Measurements from ENCODE around the gene SLC16A5.
"Not testable (repeated sequence)": the region's sequence is repeated elsewhere in the genome, so short reads cannot be mapped to it uniquely, and the experiment has no call there.

The SLC16A5 gene

DNA sequence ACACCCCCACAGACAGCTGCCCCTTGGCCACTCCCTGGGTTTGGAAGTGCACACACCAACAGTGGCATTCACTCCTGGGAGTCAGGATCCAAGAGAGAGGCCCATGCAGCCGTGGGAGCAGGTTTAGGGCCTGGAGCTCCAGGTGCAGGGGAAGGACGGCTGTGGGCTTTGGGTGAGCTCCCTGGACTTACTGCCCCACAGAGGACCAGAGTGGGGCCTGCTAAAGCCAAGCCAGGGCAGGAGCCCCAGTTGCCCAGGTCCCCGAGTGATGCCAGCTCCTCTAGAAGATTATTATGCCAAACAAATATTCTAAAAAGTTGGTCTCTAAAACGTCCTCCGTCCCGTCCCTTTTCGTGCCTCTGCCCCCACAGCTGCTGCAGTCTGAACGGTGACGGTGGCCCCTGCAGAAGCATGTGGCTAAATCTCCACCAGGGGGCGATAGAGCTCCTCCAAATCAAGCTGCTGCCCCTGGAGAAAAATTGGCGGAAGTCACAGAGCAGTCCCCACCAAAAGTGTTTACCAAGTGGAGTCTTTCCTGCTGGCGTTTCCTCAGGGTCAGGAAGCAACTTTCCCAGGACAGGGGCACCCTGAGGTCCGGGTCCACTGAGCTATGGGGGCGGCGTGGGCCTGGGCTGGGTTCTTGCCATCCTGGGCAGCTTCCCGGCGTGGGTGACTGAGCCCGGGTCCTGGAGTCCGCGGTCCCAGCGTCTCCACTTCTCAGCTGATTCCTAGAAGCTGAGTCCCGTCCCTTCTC lies 26.2 kb downstream of the SLC16A5 start:
- DNase-seq, result peak; percentile 85

DNA sequence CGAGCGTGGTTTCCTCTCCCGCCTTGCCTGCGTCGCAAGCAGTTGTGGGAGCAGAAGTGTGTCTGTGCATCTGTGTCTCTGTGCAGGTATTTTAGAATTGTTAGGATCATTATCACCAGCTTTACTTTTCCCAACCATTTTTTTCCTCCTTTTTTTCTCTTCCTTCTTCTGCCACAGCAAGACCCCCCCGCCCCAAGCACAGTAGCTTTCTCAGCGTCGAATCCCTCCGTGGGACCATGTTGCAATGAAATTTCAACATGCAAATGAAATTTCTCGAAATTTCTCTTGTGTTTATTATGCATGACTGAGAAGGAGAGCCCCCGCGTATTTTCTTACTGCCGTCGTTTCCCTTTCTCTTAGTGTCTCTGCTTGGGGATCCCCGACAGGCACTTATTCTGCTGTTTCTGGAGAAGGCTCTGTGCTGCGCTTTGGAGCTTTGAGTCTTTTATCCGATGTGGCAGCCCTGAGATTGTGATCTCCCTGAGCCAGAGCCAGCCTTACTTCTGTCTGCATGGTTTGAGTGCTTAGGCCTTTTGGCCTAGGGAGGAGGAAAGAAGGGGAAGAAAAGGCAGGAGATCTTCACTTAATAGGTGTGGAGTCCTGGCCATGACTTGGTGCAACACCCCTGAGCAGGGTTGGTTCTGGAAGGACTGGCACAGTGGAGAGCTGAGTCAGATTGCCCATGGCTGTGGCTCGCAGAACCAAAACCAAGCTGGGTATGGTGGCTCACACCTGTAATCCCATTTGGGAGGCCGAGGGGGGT lies 27.0 kb downstream of the SLC16A5 start:
- DNase-seq, result no peak

DNA sequence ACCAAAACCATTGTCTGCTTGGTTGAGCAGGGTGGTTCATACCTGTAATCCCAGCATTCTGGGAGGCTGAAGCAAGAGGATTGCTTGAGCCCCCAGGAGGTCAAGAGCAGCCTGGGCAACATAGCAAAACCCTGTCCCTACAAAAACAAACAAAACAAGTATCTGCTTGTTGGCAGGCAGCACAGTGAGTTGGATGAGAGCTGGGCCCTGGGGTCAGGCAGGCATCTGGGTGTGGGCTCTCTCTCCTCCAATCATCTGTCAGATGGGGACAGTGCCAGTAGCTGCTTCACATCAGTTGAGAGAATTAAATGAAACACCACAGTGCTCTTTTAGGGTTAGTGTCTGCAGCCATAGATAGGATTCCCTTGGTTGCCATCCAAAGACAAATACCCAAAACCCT lies 27.8 kb downstream of the SLC16A5 start:
- no peak for DNase-seq

DNA sequence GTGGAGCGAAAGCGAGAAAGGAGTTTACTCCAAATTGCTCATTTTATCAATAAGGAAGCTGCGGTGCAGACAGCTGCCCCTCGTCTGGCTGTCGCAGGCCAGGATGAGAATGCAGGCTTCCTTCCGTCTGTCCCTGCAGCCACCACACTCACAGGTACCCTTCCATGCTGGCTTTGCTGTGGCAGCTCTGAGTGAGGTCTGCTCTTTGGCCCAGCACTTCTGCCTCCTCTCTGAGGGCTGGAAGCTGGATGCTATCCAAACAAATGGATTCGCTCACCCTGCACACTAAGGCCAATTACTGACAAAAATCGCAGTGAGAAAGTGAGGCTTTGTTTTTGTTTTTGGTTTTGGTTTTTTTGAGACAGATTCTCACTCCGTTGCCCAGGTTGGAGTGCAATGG lies 29.0 kb downstream of the SLC16A5 start:
- DNase-seq, result no peak

DNA sequence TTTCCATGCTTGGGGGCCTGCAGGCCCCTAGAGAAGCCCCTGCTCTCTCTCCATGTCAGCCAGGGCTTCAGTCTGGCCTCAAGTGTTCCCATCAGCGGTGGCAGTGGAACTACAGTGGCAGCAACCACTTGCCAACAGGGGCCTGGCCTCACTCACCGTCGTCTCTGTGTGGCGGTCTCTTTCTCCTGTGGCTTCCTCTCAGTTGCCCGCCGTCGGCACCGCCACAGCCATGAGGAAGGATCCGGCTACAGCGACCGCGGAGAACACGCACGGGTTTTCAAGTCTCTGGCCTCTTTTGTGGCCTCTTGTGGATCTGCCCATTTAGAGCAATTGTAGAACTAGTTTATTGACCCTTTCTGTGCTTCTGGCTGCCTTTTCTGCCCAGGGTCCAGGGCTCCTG lies 30.6 kb downstream of the SLC16A5 start:
- no peak for DNase-seq

DNA sequence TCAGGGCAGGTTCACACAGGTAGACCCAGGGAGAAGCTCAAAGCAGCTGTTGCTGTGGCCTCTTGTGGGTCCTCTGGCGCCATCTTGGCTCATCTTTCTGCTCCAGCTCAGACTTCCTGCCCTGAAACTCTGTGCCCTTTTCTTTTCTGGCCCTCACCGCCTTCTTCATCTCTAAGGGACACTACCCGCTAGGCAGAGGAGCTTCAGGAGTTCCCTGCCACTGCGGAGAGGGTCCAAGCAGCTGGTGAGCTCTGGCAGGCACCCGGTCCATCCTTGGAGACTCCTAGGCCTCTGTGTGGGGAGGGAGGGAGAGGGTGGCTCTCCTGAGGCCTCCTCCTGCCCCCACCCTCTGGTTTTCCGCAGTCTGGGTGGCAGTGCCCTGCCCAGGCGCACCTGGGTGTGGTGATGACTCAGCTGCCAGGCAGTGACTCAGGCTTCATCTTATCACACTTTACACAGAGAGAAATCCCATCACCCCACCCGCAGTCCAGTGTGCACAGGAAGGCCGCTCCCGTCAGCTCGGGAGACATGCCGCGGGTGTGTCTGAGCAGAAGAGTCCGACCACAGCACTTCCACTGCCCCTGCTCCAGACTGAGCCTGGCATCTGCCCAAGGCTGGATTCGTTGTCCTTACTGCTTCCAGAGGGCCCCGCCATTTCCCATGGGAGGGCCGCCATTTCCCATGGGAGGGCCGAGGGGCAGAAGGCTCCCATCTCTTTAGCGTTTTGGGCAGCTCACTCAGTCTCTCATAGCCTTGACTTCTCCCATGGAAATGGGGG lies 36.5 kb downstream of the SLC16A5 start:
- DNase-seq, result peak; percentile 92

DNA sequence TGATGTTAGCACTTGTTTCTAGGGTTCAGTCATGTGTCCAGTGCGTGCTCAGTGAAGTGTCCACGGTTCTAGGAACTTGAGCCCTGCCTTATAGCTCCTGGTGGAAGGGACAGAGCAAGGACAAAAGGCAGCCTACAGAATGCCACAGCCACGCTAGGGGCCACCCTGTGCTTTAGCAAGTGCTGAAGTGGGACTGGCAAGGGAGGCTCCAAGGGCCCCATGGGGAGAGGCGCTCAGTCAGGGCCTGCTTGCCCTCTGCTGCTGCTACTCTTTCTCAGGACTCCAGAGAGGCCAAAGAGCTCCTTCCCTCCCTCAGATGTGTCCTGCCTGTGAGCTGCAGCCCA lies 37.0 kb downstream of the SLC16A5 start:
- DNase-seq, result no peak

DNA sequence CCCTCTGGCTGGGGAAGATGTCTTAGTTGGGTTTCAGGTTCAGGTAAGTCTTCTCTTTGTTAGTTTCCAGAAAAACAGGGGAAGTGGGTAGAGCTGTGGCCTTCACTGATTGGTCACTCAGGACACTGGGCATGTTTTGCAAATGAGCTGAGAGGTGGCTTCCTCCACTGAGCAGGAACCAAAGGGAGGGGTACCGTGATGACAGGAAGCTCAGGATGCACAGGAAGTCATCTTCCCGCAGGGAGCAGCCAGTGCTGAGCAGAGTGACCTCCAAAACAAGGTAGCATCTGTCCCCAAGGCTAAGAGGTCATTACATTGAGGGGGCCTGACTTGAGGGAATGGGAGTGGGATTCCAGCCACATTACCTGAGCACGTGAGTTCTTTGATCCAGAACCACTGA lies 38.2 kb downstream of the SLC16A5 start:
- DNase-seq, result no peak

DNA sequence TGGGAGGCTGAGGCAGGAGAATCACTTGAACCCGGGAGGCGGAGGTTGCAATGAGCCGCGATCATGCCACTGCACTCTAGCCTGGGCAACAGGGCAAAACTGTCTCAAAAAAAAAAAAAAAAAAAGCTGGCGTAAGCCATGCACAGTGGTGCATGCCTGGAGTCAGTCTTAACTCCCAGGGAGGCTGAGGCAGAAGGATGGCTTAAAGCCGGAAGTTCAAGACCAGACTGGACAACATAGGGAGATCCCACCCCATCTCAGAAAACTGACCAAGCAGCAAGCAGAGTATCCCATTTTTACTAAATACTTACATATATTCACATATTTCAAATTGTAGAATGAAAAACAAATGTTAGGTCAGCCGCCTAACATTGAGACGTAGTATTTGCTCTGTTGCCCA lies 39.2 kb downstream of the SLC16A5 start:
- no peak for DNase-seq

DNA sequence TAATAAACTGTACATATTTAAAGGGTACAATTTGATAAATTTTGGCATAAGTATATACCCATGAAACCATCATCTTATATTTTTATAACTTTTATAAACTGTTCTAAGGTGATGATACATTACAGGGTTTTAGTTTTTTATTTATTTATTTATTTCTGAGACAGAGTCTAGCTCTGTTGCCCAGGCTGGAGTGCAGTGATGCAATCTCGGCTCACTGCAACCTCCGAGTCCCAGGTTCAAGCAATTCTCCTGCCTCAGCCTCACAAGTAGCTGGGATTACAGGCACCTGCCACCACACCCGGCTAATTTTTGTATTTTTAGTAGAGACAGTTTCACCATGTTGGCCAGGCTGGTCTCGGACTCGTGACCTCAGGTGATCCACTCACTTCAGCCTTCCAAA lies 40.2 kb downstream of the SLC16A5 start:
- DNase-seq, result not testable (repeated sequence)

DNA sequence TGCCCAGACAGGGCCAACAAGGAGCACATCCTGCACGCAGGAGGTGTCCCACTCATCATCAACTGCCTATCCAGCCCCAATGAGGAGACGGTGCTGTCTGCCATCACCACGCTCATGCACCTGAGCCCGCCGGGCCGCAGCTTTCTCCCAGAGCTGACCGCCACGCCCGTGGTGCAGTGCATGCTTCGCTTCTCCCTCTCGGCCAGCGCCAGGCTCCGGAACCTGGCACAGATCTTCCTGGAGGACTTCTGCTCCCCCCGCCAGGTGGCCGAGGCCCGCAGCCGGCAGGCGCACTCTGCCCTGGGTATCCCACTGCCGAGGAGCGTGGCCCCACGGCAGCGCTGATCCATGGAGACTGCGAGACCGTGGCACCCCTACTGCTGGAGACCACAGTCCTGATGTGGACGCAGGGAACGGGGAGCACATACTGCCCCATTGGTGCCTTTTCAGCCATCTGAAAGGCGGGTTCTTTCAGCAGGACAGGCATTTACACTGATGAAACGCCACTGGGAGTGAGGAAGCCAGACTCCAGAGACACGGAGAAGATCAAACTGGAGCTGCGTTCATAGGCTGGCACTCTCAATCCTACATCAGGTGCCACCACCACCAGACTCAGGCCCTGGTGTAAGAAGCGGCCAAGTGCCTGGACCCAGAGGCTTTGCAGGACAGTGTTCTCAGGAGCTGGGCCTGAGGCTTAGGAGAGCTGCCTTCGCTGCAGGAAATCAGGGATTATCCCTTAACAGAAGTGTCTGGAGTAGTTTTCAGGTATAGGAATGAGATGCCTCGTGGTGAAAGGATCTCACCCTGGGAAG lies 41.1 kb downstream of the SLC16A5 start:
- DNase-seq, result no peak

DNA sequence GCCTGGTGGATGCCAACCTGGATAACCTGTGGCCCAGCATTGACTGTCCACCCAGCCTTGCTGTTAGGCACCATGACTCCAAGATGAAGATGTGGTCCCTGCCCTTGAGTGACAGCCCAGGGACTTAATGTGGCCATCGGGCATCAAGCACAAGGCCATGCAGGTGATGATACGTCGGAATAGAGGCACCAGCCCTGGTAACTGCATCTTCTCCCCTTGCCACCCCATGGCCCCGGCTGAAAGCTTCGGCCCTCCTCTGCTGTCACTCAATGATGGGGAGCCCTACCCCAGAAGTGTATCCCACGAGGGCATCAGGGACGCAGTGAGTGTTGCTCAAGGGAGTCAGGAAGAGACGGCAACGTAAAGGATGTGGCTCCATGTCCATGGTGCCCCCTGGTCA lies 41.8 kb downstream of the SLC16A5 start:
- no peak for DNase-seq

DNA sequence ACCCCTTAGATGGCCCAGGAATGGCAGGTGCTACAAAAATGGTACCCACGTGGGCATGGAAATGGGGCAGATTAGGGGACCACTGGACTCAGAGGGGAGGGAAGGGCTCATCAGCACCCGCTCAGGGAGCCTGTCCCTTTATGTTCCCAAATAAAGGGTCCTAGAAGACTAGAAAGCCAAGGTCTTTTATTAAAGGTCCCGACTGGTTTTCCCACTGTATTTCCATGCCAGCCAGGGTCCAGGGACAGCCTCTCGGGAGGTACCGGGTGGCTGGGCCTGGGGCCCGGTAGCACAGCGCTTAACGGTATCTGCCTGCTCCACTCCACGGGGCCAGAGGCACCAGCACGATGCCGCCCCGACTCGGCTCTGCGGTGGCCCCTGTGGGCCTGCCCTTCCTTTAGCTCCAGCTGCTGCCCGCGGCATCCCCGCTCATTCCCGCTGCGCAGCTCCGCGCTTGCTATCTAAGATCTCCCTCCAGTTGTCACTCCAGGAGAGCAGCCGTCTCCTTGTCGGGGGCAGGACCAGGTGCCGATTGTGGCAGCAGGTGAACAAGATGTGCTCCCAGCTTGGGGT lies 42.4 kb downstream of the SLC16A5 start:
- peak; percentile 97 for DNase-seq

DNA sequence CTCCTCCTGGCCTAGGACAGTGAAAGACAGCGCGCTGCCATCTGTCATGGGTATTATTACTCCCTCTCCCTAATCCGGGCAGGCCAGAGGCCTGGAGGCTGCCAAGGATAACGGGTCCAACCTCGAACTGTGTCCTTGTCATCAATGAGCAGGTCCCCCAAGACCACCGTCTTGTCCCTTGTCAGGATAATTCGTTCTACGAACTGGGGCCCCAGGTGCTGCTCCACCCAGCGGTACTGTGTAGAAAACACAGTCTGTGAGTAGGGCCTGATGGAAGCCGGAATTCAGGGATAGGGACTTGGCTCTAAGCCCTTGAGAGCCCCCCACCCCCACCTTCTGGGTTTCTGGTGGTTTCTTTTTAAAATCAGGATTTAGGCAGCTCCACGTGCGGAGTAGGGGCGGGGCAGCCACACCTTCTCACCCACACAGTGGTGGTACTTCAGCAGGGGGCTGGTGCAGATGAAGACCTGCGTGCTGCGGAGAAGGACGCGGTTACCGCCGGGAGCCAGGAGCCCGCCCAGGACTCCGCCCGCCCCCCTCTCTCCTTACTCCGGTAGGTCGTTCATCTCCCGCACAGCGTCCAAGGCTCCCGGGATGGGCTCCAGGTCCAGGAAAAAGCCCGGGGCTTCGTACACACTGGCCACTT lies 43.0 kb downstream of the SLC16A5 start:
- peak; percentile 95 for DNase-seq

DNA sequence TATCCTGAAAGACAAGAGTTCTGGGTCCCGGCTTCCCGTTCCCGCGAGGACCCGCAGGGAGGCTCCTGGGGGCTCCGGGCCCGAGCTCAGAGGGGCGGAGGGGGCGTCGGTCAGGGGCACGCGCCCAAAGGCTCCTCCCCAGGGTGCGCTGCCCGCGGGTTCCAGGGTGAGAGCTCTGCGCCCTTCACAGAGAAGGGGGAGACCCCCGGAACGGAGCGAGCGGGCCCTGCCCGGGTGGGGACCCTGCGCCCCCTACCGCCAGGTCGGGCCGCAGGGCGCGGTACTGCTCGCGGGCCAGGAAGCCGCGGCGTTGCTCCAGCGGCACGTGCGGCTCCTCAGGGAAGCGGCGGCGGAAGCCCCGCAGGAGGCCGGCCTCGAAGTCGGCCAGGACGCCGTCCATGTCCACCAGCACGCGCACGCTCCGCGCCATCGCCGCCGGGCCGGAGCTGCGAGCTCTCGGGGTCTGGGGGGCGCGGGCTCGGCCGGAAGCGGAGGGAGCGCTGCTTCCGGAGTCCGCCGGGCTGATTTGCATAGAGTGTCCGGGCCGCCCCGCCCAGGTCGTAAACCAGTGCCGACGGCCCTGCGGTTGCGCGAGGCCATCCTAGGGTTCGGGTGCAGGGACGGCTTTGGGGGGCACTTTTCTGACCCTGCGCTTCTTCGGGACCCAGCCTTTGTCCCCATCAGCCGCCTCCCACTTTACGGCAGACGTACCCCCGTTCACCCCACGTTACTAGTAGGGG lies 43.7 kb downstream of the SLC16A5 start, which contains the start of gene NT5C:
Gene NT5C (minus strand): TSS at position 465 of the 740 bp plus-strand sequence. CDS start 35 bp downstream, at position 430.
- DNase-seq, result peak; percentile 79

DNA sequence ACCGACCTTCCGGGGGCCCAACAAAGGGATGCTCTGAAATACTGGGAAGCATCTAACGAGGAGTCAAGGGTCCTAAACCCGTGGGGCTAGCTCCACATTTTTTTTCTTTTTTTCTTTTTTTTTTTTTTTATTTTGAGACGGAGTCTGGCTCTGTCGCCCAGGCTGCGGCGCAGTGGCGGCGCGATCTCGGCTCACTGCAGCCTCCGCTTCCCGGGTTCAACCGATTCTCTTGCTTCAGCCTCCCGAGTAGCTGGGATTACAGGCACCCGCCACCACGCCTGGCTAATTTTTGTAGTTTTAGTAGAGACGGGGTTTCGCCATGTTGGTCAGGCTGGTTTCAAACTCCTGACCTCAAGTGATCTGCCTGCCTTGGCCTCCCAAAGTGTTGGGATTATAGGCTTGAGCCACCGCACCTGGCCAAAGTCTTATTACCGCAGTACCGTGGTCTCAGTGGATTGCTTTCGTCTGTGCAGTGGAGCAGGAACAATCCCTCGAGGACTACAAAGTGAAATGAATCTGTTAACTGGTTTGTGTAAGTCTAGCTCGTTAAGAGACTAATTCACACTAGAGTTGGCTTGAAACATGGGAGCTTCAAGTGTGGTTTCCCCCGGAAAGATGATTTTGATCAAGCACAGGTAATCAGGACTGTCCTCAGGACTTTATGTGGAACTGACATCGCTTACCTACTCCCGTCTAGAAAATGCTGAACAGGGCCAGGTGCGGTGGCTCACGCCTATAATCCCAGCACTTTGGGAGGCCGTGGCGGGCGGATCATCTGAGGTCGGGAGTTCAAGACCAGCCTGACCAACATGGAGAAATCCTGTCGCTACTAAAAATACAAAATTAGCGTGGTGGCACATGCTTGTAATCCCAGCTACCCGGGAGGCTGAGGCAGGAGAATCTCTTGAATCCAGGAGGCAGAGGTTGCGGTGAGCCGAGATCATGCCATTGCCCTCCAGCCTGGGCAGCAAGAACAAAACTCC lies 44.6 kb downstream of the SLC16A5 start:
- DNase-seq, result peak; percentile 56

DNA sequence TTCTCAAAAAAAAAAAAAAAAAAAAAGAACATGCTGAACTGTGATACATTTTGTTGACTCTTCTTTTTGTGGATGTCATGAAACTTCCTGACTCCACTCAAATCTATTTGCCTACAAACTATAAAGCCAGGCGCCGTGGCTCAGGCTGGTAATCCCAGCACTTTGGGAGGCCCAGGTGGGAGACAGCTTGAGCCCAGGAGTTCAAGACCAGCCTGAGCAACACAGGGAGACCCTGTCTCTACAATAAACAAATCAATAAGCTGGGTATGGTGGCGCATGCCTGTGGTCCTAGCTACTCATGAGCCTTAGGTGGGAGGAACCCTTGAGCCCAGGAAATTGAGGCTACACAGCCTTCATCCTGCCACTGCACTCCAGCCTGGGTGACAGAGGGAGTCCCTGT lies 45.2 kb downstream of the SLC16A5 start:
- no peak for DNase-seq

DNA sequence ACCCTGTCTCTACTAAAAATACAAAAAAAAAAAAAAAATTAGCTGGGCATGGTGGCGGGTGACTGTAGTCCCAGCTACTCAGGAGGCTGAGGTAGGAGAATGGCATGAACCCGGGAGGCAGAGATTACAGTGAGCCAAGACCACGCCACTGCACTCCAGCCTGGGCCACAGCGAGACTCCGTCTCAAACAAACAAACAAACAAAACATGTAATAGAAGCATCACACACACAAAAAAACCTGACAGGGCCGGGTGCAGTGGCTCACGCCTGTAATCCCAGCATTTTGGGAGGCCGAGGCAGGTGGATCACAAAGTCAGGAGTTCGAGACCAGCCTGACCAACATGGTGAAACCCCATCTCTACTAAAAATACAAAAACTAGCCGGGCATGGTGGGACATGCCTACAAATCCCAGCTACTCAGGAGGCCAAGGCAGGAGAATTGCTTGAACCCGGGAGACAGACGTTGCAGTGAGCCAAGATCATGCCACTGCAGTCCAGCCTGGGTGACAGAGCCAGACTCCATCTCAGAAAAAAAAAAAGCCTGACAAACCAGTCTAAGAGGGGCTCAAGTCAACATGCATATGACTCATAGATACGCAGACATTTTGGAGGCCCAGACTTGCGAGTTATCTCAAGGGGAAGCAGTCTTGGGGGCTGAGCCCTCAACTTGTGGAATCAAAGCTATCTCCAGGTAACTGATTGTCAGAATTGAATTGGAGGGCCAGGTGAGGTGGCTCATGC lies 46.0 kb downstream of the SLC16A5 start:
- DNase-seq, result not testable (repeated sequence)

DNA sequence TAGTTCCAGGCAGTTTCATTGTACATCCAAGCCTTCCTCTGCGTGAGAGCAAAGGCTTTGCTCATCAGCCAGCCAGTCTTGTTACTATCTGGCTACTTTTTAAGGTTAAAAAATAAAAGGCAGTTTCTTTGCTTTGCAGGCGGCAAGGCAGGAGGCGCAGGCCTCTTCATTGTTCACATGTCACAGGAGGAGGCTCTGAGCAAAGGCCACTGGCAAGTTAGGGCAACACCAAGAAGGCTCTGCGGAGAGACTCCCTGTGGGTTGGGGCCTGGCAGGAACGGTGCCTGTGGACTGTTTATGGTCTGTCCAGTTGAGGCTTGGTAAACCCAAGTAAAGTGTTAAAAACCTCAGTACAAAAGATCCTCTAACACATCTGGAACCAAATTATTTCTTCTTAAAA lies 47.7 kb downstream of the SLC16A5 start:
- no peak for DNase-seq
